ENCODE measurements around the gene SLC6A2.
A peak's percentile ranks its signal among the peaks of the same experiment; 100 is the strongest.

The SLC6A2 gene

DNA sequence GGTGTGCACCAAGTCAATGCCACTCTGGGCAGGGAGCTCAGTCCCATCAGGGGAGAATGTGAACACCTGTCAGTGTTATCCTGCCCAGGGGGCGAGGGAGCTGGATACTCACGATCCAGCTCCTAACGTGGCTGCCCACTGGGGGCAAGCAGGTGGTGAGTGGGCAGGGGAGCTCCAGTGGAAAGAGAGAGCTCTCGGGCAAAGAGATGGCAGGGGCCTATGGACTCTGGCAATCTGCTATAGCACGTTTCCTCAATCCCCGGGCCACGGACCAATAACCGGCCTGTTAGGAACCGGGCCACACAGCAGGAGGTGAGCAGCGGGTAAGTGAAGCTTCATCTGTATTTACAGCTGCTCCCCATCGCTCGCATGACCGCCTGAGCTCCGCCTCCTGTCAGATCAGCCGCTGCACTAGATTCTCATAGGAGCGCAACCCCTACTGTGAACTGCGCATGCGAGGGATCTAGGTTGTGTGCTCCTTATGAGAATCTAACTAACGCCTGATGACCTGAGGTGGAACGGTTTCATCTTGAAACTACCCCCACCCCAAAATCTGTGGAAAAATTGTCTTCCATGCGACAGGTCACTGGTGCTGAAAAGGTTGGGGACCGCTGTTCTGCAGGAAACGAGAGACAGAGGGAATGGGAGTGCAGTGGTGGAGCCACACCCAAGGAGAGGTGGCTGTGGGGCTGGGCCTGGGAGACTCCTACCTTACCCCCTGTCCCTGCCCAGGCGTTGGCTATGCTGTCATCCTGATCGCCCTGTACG, 15.6 kb downstream of the SLC6A2 start:
- DNase-seq (ENCODE audit: low read depth, low spot score) = no peak

GRCh38 chr16:55671974-55672280, 16.1 kb downstream of the SLC6A2 start:
- no peak for DNase-seq (ENCODE audit: low read depth, low spot score)

DNA sequence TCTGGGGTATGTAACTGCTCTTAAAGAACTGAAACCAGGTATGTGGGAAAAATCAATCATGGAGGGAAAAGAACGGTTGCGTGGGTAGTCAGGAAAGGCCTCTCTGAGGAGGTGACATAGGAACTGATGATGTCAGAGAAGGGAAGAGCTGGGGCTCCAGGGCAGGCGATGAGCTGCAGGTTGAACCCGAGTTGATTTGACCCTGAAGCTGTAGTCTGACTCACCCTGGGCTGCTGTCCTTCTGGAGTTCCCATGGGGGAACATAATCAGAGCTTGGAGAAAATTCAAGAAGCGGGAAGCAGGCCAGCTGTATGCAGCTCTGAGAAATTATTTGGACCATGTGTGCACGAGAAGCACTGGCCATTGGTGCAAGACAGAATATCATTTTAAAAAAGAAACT, 16.7 kb downstream of the SLC6A2 start:
- no peak for DNase-seq (ENCODE audit: low read depth, low spot score)

DNA sequence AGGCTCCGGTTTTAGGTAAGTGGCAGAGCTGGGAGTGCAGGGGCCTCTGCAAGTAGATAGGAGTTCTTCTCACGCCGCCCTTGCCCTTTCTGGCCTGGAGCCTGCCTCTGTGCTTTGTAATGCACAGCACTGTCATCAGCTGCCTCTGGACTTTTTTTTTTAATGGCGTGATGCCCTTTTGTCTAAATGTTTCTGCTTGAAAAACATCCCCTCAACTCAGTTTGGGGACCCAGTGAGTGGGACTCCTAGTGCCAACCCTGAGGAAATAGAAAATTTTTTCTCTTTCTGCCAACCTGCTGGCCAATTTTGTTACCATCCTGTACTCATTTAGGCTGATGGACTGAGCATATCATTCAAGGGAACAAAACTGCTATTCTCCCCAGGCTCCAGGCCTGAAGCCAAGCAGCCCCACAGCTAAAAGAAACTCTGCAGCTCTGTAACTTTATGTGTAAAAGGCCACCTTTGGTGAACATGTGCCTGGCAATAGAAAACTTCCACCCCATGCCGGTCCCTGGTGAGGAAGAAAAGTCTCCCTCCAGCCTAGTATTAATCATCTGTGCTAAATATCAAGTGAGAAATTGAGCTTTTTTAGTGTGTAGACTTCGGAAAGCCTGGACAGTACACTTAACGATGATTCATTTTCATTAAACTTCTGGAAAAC, 22.5 kb downstream of the SLC6A2 start:
- DNase-seq (ENCODE audit: low read depth, low spot score) = no peak

GRCh38 chr16:55682086-55682485, 26.3 kb downstream of the SLC6A2 start:
- no peak for DNase-seq (ENCODE audit: low read depth, low spot score)

DNA sequence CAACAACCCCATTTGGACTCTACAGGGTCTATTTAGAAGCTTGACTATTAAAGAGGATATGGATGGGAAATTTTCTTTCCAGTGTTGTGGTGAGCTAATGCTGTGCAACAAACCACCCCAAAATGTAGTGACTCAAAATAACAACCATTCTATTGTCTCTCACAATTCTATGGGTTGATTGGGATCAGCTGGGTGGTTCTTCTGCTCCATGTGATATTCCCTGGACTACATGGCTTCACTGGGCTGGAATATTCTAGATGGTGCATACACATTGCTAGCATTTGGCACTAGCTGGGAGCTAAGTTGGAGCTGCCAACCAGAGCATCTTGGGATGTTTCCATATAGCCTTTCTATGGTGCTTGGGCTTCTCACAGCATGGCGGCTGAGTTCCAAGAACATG, 30.2 kb downstream of the SLC6A2 start:
- DNase-seq (ENCODE audit: low read depth, low spot score) = no peak

DNA sequence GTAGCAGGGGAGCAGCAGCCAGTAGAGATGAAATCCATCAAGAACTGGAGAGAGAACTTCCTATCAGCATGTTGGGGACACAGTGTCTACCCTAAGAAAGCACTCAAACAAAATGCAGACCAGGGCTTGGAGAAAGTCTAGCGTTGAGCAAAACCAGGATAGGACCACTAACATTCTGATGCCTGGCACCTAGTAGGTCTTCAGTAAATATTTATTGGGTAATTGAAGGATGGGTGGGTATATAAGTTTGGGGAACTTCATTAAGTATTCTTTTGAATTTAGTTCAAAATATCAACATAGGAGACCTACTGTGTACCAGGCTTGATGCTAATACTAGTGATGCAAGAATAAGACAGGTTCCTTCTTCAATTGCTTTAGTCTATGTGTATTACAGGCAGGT, 30.9 kb downstream of the SLC6A2 start:
- no peak for DNase-seq (ENCODE audit: low read depth, low spot score)

DNA sequence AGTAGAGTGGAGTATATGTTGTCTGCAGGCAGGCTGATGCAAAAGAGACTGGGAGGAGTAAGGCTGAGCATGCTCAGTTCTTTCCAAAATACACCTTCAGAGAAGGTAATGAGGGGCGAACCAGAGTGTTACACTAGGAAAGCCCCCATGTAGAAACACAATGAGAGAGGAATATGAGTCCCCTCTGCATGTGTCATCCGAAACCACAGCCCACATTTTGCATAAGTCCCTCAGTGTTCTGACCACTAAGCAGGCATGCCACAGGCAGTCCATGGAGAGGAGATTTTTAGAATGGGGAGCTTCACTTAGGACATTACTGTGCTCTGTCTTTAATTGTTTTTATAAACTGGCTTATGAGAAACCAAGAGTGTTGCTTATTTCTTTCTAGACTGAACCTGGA, 32.0 kb downstream of the SLC6A2 start:
- DNase-seq (ENCODE audit: low read depth, low spot score) = no peak

GRCh38 chr16:55690841-55691240, 35.1 kb downstream of the SLC6A2 start:
- no peak for DNase-seq (ENCODE audit: low read depth, low spot score)

- DNase-seq (ENCODE audit: low read depth, low spot score) = no peak
These were observed 36.0 kb downstream of the SLC6A2 start for GRCh38 chr16:55691771-55692170.

GRCh38 chr16:55695595-55695994, 39.8 kb downstream of the SLC6A2 start:
- DNase-seq (ENCODE audit: low read depth, low spot score) = no peak

DNA sequence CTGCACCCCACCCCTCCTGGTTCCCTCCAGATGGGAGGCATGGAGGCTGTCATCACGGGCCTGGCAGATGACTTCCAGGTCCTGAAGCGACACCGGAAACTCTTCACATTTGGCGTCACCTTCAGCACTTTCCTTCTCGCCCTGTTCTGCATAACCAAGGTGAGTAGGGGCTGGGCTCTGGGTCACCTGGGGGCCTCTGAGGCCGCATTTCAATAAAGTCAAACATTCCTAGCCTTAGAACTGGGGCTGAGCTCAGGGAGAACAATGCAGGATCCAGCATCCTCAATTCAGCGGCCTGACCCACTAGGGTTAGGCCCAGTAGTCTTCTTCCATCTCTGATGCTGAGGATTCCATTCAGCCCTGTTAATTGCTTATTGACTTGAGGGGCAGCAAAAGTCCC, 42.1 kb downstream of the SLC6A2 start:
- no peak for DNase-seq (ENCODE audit: low read depth, low spot score)

DNA sequence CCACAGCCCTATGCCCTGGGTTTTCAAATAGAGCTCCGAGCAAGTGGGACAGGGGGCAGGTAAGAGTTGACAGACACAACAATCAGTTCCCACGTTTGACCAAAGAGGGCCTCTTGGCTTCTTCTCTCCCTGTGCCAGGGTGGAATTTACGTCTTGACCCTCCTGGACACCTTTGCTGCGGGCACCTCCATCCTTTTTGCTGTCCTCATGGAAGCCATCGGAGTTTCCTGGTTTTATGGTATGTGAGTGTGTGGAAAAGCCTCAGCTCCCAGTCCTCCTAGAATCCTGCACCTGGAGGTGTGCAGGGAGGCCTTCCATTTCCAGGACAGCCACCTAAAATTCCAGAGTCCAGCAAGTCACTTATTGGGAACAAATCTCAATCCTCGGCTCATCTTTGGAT, 42.5 kb downstream of the SLC6A2 start:
- no peak for DNase-seq (ENCODE audit: low read depth, low spot score)

- no peak for DNase-seq (ENCODE audit: low read depth, low spot score)
These were observed 43.2 kb downstream of the SLC6A2 start for GRCh38 chr16:55698946-55699345.

- no peak for DNase-seq (ENCODE audit: low read depth, low spot score)
These were observed 43.8 kb downstream of the SLC6A2 start for GRCh38 chr16:55699616-55700015.

- DNase-seq (ENCODE audit: low read depth, low spot score) = no peak
These were observed 44.3 kb downstream of the SLC6A2 start for GRCh38 chr16:55700067-55700466.

DNA sequence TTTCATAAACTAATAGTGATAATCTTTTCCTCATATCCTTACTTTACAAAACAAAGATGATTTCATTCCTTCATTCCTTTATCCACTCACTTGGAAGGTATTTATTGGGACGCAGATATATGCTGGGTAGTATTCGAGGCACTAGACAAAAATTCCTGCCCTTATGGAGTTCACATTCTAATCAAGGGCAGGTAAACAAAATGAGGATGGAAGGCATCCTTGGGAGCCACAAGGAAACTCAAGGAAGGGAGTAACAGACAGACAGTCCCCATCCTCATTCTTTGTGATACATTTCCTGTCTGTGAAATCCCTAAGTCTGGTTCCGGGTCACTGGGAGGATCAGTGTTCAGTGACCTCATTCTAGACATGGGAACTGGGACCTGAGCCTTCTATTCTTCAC, 45.2 kb downstream of the SLC6A2 start:
- DNase-seq (ENCODE audit: low read depth, low spot score) = no peak

GRCh38 chr16:55701442-55702319, 45.9 kb downstream of the SLC6A2 start:
- peak; percentile 10 for DNase-seq (ENCODE audit: low read depth, low spot score)

GRCh38 chr16:55703003-55704001, 47.5 kb downstream of the SLC6A2 start:
- DNase-seq (ENCODE audit: low read depth, low spot score) = no peak

- DNase-seq (ENCODE audit: low read depth, low spot score) = no peak
These were observed 51.1 kb downstream of the SLC6A2 start for GRCh38 chr16:55706739-55707384.

DNA sequence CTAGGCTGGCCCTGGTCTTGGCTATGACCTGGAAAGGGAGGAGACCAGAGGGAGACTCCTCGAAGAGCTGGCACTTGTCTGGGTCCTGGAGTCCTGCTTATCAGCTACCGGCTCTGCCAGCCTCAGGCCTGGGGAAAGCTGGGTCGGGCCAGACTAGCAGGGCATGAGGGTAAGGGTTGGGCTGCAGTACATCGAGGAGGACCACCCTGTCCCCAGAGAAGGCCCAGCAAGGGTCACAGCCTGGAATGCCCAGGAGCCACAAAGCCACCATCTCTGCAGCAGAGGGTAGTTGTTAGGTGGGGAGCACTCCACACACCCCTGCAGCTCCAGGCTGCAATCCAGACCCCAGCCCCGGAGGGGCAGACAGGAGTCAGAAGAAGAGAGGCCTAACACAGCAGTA, 54.0 kb downstream of the SLC6A2 start:
- DNase-seq (ENCODE audit: low read depth, low spot score) = no peak

All from activated CD4-positive, CD25-positive, alpha-beta regulatory T cell treated with anti-CD3 and anti-CD28 coated beads, Interleukin-2, amount 50 U/mL, for 16 hours (primary cell).